Testis (tissue), 2 donors: ENCODE data around the gene ZDHHC8.

Source experiments
- POLR2A ChIP-seq: fragments of 450-650 bp; IDR thresholded peaks from one replicate; pipeline ENCODE4 v1.6.1; 2017; ENCODE audit warnings: antibody characterized with exemption, mild to moderate bottlenecking, moderate library complexity
- TF ChIP-seq, protein P1 (sequence below), 3 experiments: fragments of 450-650 bp in 2 of 3; fragments of 200-600 bp in 1 of 3; sonication (generic) in 1 of 3; IDR thresholded peaks; one replicate each; pipeline ENCODE4 v1.5.1; 2016 to 2019; ENCODE audit warnings: antibody characterized with exemption in 3 of 3, mild to moderate bottlenecking in 2 of 3, moderate library complexity in 1 of 3

DNA sequence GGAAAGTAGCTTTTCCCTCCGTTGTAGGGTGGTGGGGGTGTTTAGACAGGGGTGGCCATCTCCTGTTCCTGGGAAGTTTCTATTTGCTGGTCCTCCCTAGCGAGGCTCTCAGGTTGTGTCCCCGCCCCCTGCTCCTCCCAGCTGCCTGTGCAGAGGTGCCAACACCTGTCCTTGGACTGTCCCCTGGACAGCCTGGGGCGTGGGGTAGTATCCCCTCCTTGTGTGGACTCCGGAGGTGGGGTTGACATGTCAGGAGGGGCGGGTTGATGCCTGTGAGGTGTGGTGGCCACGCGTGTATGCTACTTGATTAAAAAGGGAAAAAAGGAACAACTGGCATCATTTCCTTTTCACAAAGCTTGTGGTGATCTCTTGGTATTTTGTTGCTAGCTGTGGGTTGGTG lies 30.0 kb upstream of the ZDHHC8 start:
- TF ChIP-seq, protein P1, sequence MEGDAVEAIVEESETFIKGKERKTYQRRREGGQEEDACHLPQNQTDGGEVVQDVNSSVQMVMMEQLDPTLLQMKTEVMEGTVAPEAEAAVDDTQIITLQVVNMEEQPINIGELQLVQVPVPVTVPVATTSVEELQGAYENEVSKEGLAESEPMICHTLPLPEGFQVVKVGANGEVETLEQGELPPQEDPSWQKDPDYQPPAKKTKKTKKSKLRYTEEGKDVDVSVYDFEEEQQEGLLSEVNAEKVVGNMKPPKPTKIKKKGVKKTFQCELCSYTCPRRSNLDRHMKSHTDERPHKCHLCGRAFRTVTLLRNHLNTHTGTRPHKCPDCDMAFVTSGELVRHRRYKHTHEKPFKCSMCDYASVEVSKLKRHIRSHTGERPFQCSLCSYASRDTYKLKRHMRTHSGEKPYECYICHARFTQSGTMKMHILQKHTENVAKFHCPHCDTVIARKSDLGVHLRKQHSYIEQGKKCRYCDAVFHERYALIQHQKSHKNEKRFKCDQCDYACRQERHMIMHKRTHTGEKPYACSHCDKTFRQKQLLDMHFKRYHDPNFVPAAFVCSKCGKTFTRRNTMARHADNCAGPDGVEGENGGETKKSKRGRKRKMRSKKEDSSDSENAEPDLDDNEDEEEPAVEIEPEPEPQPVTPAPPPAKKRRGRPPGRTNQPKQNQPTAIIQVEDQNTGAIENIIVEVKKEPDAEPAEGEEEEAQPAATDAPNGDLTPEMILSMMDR (IDR thresholded peaks at IDR 0.05) = no peak
- no peak for TF ChIP-seq POLR2A
